NT2/D1 (cell line): ENCODE results near the gene PLD5.

Experiments
- SUZ12 ChIP-seq: IDR thresholded peaks from 2 replicates; pipeline ENCODE4 v1.6.1; 2011; ENCODE audit not compliant: insufficient read length, insufficient read depth; ENCODE audit errors: extremely low read depth
- YY1 ChIP-seq: IDR thresholded peaks from 2 replicates; pipeline ENCODE4 v1.6.1; 2011; ENCODE audit not compliant: insufficient read length, insufficient read depth

GRCh38 chr1:242462867-242463266 is 61.6 kb downstream of the PLD5 start:
- TF ChIP-seq YY1, result no peak
- no peak for TF ChIP-seq SUZ12
